H1 (cell line): ENCODE results near the gene TCF4. TPM values are rescaled to one million over a fixed set of nuclear protein-coding genes. Genes with fewer than 3 reads are reported as not detected.

Experiments used
- CTCF ChIA-PET: fragments of 300-600 bp; sonication (Branson Sonifier 250); formaldehyde crosslinking; loops from one replicate; lab custom pipeline; 2021; ENCODE audit not compliant: partially characterized antibody; lab: Charles Lee
- POLR2A ChIA-PET: fragments of 300-600 bp; sonication (Branson Sonifier 250); formaldehyde crosslinking; loops from one replicate; lab custom pipeline; 2021; ENCODE audit warnings: inconsistent platforms; ENCODE audit not compliant: partially characterized antibody; lab: Charles Lee
- DNase-seq, 2 experiments: peaks; one replicate each; pipeline versions ENCODE4 v3.0.0 to v3.0.0-alpha.2; 2010 to 2022; ENCODE audit warnings: low spot score in 2 of 2, low read depth in 1 of 2, mixed read lengths in 1 of 2
- FAIRE-seq: peaks from 2 replicates; lab custom pipeline; 2011; peaks lifted over from hg19 to GRCh38; lab: Jason Lieb, UNC
- H2AFZ ChIP-seq: 2 replicates; pipeline ENCODE4 v1.8.1; 2012; ENCODE audit warnings: low read length, inconsistent platforms
- H2AK5ac ChIP-seq: 2 replicates; pipeline ENCODE4 v1.6.1; 2013; ENCODE audit warnings: low read depth, low read length
- H2BK120ac ChIP-seq: replicated peaks from 2 replicates; pipeline ENCODE3; 2013; ENCODE audit warnings: low read depth, low read length, inconsistent platforms
- H2BK12ac ChIP-seq: 2 replicates; pipeline ENCODE4 v1.6.1; 2013; ENCODE audit warnings: low read depth, low read length
- H2BK15ac ChIP-seq: 2 replicates; pipeline ENCODE4 v1.6.1; 2013; ENCODE audit warnings: low read length
- H2BK20ac ChIP-seq: 2 replicates; pipeline ENCODE4 v1.6.1; 2013; ENCODE audit warnings: low read length
- H2BK5ac ChIP-seq: 2 replicates; pipeline ENCODE4 v1.6.1; 2013; ENCODE audit warnings: low read depth, low read length
- H3K14ac ChIP-seq: 2 replicates; pipeline ENCODE4 v1.6.1; 2013; ENCODE audit warnings: inconsistent platforms; ENCODE audit not compliant: insufficient read length
- H3K18ac ChIP-seq: 2 replicates; pipeline ENCODE4 v1.6.1; 2013; ENCODE audit warnings: low read length; ENCODE audit errors: extremely low read depth
- H3K23ac ChIP-seq: 2 replicates; pipeline ENCODE4 v1.6.1; 2013; ENCODE audit warnings: inconsistent platforms; ENCODE audit not compliant: insufficient read length
- H3K23me2 ChIP-seq: 2 replicates; pipeline ENCODE4 v1.6.1; 2013; ENCODE audit warnings: low read depth, low read length
- H3K27ac ChIP-seq: 2 replicates; pipeline ENCODE4 v1.6.1; 2011; ENCODE audit warnings: low read depth, low read length, inconsistent platforms
- H3K27me3 ChIP-seq, 4 experiments: replicated peaks in 1 of 4; 1 replicate in 1 of 4; 2 replicates in 3 of 4; pipeline versions ENCODE4 v1.6.1 to v1.8.1; 2011 to 2013; ENCODE audit warnings: low read length in 3 of 4, mild to moderate bottlenecking in 3 of 4, inconsistent platforms in 2 of 4, mixed read lengths in 2 of 4, moderate library complexity in 1 of 4; ENCODE audit not compliant: control insufficient read depth in 3 of 4, insufficient read depth in 3 of 4; ENCODE audit errors: extremely low read depth in 1 of 4
- H3K36me3 ChIP-seq, 4 experiments: 2 replicates each; pipeline versions ENCODE4 v1.6.1 to v1.8.1; 2011 to 2013; ENCODE audit warnings: mild to moderate bottlenecking in 4 of 4, low read length in 3 of 4, moderate library complexity in 2 of 4, control low read depth in 1 of 4, inconsistent platforms in 1 of 4; ENCODE audit not compliant: insufficient read depth in 4 of 4, control insufficient read depth in 2 of 4
- H3K4ac ChIP-seq: replicated peaks from 2 replicates; pipeline ENCODE3; 2013; ENCODE audit warnings: low read length, low read depth, mixed read lengths, inconsistent platforms; ENCODE audit not compliant: insufficient read length
- H3K4me1 ChIP-seq, 4 experiments: replicated peaks in 1 of 4; 1 replicate in 1 of 4; 2 replicates in 3 of 4; pipeline versions ENCODE4 v1.6.1 to v1.8.1; 2011 to 2013; ENCODE audit warnings: low read length in 3 of 4, inconsistent platforms in 2 of 4, mixed read lengths in 1 of 4; ENCODE audit not compliant: insufficient read depth in 4 of 4, control insufficient read depth in 3 of 4
- H3K4me2 ChIP-seq, 2 experiments: 2 replicates each; pipeline versions ENCODE4 v1.6.1 to v1.8.1; 2011 to 2013; ENCODE audit warnings: low read depth in 2 of 2, low read length in 2 of 2, control low read depth in 1 of 2, inconsistent platforms in 1 of 2, mild to moderate bottlenecking in 1 of 2; ENCODE audit not compliant: insufficient read depth in 1 of 2
- H3K4me3 ChIP-seq, 4 experiments: fragments of 200-600, 300-600 bp in 1 of 4; sonication (generic), shearing (Covaris generic), sonication (Bioruptor Twin) in 1 of 4; 2 replicates each; pipeline versions ENCODE4 v1.5.1 to v1.8.1; 2011 to 2016; ENCODE audit warnings: low read length in 4 of 4, low read depth in 3 of 4, control low read depth in 2 of 4, inconsistent platforms in 2 of 4, mild to moderate bottlenecking in 2 of 4, mixed read lengths in 1 of 4, moderate library complexity in 1 of 4; ENCODE audit not compliant: insufficient read depth in 2 of 4; ENCODE audit errors: extremely low read depth in 1 of 4
- H3K56ac ChIP-seq: replicated peaks from 2 replicates; pipeline ENCODE3; 2013; ENCODE audit warnings: low read depth, mild to moderate bottlenecking, mixed read lengths, low read length, inconsistent platforms; ENCODE audit not compliant: insufficient read length
- H3K79me1 ChIP-seq: 2 replicates; pipeline ENCODE4 v1.6.1; 2013; ENCODE audit warnings: low read depth, low read length, control low read depth
- H3K79me2 ChIP-seq, 2 experiments: 2 replicates each; pipeline versions ENCODE4 v1.6.1 to v1.8.1; 2012 to 2013; ENCODE audit warnings: low read length in 2 of 2, mild to moderate bottlenecking in 2 of 2, inconsistent platforms in 1 of 2; ENCODE audit not compliant: insufficient read depth in 2 of 2, control insufficient read depth in 1 of 2
- H3K9ac ChIP-seq, 4 experiments: replicated peaks in 1 of 4; 1 replicate in 1 of 4; 2 replicates in 3 of 4; pipeline versions ENCODE4 v1.6.1 to v1.8.1; 2011 to 2013; ENCODE audit warnings: low read depth in 3 of 4, low read length in 3 of 4, control low read depth in 2 of 4, mild to moderate bottlenecking in 2 of 4, moderate library complexity in 2 of 4, inconsistent platforms in 1 of 4; ENCODE audit errors: extremely low read depth in 1 of 4
- H3K9me3 ChIP-seq, 2 experiments: 2 replicates each; pipeline versions ENCODE4 v1.6.1 to v1.8.1; 2012 to 2013; ENCODE audit warnings: mild to moderate bottlenecking in 2 of 2, moderate library complexity in 2 of 2, control low read depth in 1 of 2, inconsistent platforms in 1 of 2, low read depth in 1 of 2, low read length in 1 of 2, mixed read lengths in 1 of 2; ENCODE audit not compliant: insufficient read depth in 2 of 2
- H4K20me1 ChIP-seq, 2 experiments: replicated peaks in 1 of 2; 2 replicates each; pipeline versions ENCODE3 to v1.8.1; 2011 to 2013; ENCODE audit warnings: inconsistent platforms in 2 of 2, low read length in 2 of 2, mild to moderate bottlenecking in 1 of 2; ENCODE audit not compliant: insufficient read depth in 2 of 2, control insufficient read depth in 1 of 2
- H4K5ac ChIP-seq: 2 replicates; pipeline ENCODE4 v1.6.1; 2013; ENCODE audit warnings: low read length, low read depth, mixed read lengths, inconsistent platforms; ENCODE audit not compliant: insufficient read length
- H4K8ac ChIP-seq: 2 replicates; pipeline ENCODE4 v1.8.0; 2013; ENCODE audit warnings: mild to moderate bottlenecking, moderate library complexity, low read length, inconsistent platforms; ENCODE audit not compliant: insufficient read depth; ENCODE audit errors: extremely low read depth
- H4K91ac ChIP-seq: replicated peaks from 2 replicates; pipeline ENCODE3; 2013; ENCODE audit warnings: low read length, mixed read lengths, inconsistent platforms; ENCODE audit not compliant: insufficient read length
- CBX8 ChIP-seq: fragments of 300-800, 300-1000 bp; sonication (generic); IDR thresholded peaks from 2 replicates; pipeline ENCODE4 v1.7.1; 2016; ENCODE audit warnings: low read depth, low read length, borderline replicate concordance
- EZH2 ChIP-seq: fragments of 200-600 bp; sonication (generic); IDR thresholded peaks from 2 replicates; pipeline ENCODE4 v1.7.1; 2012; ENCODE audit warnings: low read depth, mild to moderate bottlenecking, moderate library complexity, low read length, inconsistent platforms; ENCODE audit not compliant: severe bottlenecking
- FOSL1 ChIP-seq: IDR thresholded peaks from 2 replicates; pipeline ENCODE4 v1.6.1; 2011; ENCODE audit warnings: mild to moderate bottlenecking, low read depth, low read length, moderate library complexity; ENCODE audit not compliant: insufficient read depth
- GABPA ChIP-seq: IDR thresholded peaks from 2 replicates; pipeline ENCODE4 v1.6.1; 2011; ENCODE audit warnings: mild to moderate bottlenecking, low read length, moderate library complexity, borderline replicate concordance; ENCODE audit not compliant: insufficient read depth
- KDM4A ChIP-seq: IDR thresholded peaks from one replicate; pipeline ENCODE4 v1.7.1; 2012; ENCODE audit warnings: low read depth, mild to moderate bottlenecking, moderate library complexity, low read length, inconsistent platforms; ENCODE audit not compliant: severe bottlenecking
- RFX5 ChIP-seq: IDR thresholded peaks from 2 replicates; pipeline ENCODE4 v1.6.1; 2011; ENCODE audit warnings: low read depth, low read length, improper control_type of control experiment, borderline replicate concordance
- SP1 ChIP-seq: IDR thresholded peaks from 2 replicates; pipeline ENCODE4 v1.6.1; 2011; ENCODE audit warnings: low read depth, low read length
- TAF1 ChIP-seq: IDR thresholded peaks from 2 replicates; pipeline ENCODE4 v1.6.1; 2011; ENCODE audit warnings: mild to moderate bottlenecking, low read depth, low read length
- TBP ChIP-seq: IDR thresholded peaks from 2 replicates; pipeline ENCODE4 v1.6.1; 2011; ENCODE audit warnings: low read depth, low read length, improper control_type of control experiment
- WGBS, 2 experiments: shearing (Covaris generic) in 1 of 2; methylation state at CpG; one replicate each; pipeline versions ENCODE4 v1.1.6 to v1.1.7; 2013 to 2015; ENCODE audit warnings: low lambda C conversion rate in 2 of 2, mixed read lengths in 2 of 2, inconsistent platforms in 1 of 2, low coverage in 1 of 2, missing lambda C conversion rate in 1 of 2; ENCODE audit not compliant: insufficient replicate concordance in 2 of 2, insufficient coverage in 1 of 2, insufficient read length in 1 of 2; ENCODE audit errors: extremely low coverage in 1 of 2, missing lambda C conversion rate in 1 of 2; 5-methylcytosine and 5-hydroxymethylcytosine counted together
- polyA plus RNA-seq, 7 experiments: library from polyadenylated mRNA; depleted of rRNA in 3 of 7; stranded (reverse) in 5 of 7; unstranded in 2 of 7; fragments of >200 nt in 5 of 7; fragments of 200-250 nt in 2 of 7; gene quantifications; 1 replicate in 5 of 7; 2 replicates in 1 of 7; 4 replicates in 1 of 7; pipeline versions ENCODE4 v1.2.1 to v1.2.3, GENCODE V29; 2011 to 2013; ENCODE audit warnings: missing spikeins in 2 of 7, mixed read lengths in 2 of 7
- total RNA-seq: library from RNA; stranded (reverse); fragmentation: NEBNext Ultra II Directional; extraction: Animal tissue kit (Norgen Biotek cat#: 25700); gene quantifications from 2 replicates; pipeline ENCODE4 v1.2.1, GENCODE V29; 2021
- TF ChIP-seq, protein P1 (sequence below): IDR thresholded peaks from 2 replicates; pipeline ENCODE4 v1.6.1; 2011; ENCODE audit warnings: low read length, improper control_type of control experiment

TCF4 gene
- total and polyA plus RNA-seq, 2 of the 8 experiments (the other 6 are each of a cell fraction or from before 2014, with no cell fraction given): 59.3 to 118 TPM

GRCh38 chr18:55402731-55403405 lies 185.1 kb downstream of the TCF4 start:
- Histone ChIP-seq H3K4ac (no peak overlapping the region), H2BK12ac (no peak overlapping the region), H3K4me3 (no peak overlapping the region), H3K4me1 (peaks cover 3 to 26% (median 18%) of the 10 kb centered on the region in 4 experiments; a peak in 5 of 7 replicates), H3K9ac (no peak overlapping the region; a peak in 1 of 7 replicates), H3K23me2 (no peaks in the 10 kb centered on the region; the same call in 1 of the 2 replicates), H3K27me3 (no peaks in the 10 kb centered on the region), H2AK5ac (no peak overlapping the region), H4K8ac (no peak overlapping the region), H4K20me1 (peaks cover 0 to 1% of the 10 kb centered on the region in 2 experiments), H3K18ac (no peak overlapping the region), H3K79me1 (peaks cover 2% of the 10 kb centered on the region), H2AFZ (no peak overlapping the region), H3K14ac (no peak overlapping the region), H3K9me3 (no peaks in the 10 kb centered on the region), H3K23ac (no peak overlapping the region), H3K79me2 (peaks cover 0 to 85% of the 10 kb centered on the region in 2 experiments; a peak in 2 of 4 replicates), H2BK20ac (no peak overlapping the region), H3K4me2 (no peak overlapping the region; a peak in 1 of 4 replicates), H2BK120ac (no peak overlapping the region), H4K5ac (no peak overlapping the region), H3K56ac (no peak overlapping the region), H4K91ac (no peak overlapping the region), H3K36me3 (no peaks in the 10 kb centered on the region), H2BK15ac (no peak overlapping the region), H2BK5ac (no peak overlapping the region), H3K27ac (no peak overlapping the region)
- no peak for FAIRE-seq
- DNase-seq: no peak
- ChIA-PET CTCF (interaction anchor here (0.6 to 2.1 kb wide), 6 partner anchors 12 to 166 kb away, joined by 3 to 8 read pairs (median 4); no protein-coding TSS in a partner anchor), POLR2A (interaction anchor here (0.6 to 1.5 kb wide), 2 partner anchors 11 to 337 kb away, joined by 3 to 4 read pairs; no protein-coding TSS in a partner anchor)
- 74% methylated on average over 10 of the region's 10 CpGs; no CpG with 5 or more reads in 1 of the 2 experiments for WGBS, 2 experiments
- no peak for TF ChIP-seq TAF1
- TF ChIP-seq, protein P1, sequence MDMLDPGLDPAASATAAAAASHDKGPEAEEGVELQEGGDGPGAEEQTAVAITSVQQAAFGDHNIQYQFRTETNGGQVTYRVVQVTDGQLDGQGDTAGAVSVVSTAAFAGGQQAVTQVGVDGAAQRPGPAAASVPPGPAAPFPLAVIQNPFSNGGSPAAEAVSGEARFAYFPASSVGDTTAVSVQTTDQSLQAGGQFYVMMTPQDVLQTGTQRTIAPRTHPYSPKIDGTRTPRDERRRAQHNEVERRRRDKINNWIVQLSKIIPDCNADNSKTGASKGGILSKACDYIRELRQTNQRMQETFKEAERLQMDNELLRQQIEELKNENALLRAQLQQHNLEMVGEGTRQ: no peak
- no peak for TF ChIP-seq SP1
- no peak for TF ChIP-seq TBP
- TF ChIP-seq GABPA: no peak
- no peak for TF ChIP-seq RFX5
- TF ChIP-seq EZH2: no peak
- TF ChIP-seq KDM4A: no peak
- no peak for TF ChIP-seq CBX8
- no peak for TF ChIP-seq FOSL1
